Esophagus mucosa (tissue), 1 donor: ENCODE results near the gene FRMD4B. TPM values are rescaled to one million over a fixed set of nuclear protein-coding genes. Genes with fewer than 3 reads are reported as not detected.
"Not testable (repeated sequence)": the region's sequence is repeated elsewhere in the genome, so short reads cannot be mapped to it uniquely, and the experiment has no call there.

Source experiments
- ATAC-seq: fragments of 200-7000 bp; cut with Tn5 transposase; one replicate; pipeline ENCODE4 v1.9.1; 2020
- total RNA-seq: library from RNA; stranded (reverse); gene quantifications from one replicate; pipeline ENCODE4 v1.2.4, GENCODE V29; 2023
- donor health status: DM: yes; HTN: yes; CAD: no.

FRMD4B gene
- total RNA-seq, 1 donor from 2014 or later = 35.1 TPM

DNA sequence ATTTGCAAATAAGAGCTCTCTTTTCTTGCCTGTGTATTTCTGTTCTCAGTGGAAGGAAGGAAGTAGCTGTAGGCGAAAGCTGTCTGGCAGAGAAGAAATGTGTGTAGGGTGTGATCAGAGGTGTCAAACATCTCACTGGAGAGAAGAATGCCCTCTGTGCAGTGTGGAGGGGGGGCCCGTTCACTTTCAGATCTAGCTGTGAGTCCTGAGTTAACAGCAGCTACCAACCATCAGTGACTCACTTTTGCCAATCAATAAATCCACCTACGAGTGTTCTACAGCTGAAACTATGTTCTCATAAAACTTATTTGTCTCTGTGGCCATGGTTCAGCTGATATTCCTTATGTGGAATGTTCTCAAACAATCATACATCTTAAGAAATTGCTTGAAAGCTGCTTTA, 103.7 kb downstream of the FRMD4B start:
- ATAC-seq = no peak

DNA sequence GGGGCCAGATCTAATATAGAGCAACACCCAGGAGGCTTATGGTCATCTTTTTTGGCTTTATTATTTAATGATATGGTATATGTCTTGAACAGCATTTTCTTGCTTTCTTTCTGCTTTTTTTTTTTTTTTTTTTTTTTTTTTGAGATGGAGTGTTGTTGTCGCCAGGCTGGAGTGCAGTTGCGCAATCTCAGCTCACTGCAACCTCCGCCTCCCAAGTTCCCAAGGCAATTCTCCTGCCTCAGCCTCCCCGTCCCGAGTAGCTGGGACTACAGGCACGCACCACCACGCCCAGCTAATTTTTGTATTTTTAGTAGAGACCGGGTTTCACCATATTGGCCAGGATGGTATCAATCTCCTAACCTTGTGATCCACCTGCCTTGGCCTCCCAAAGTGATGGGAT, 108.5 kb downstream of the FRMD4B start:
- ATAC-seq = not testable (repeated sequence)

DNA sequence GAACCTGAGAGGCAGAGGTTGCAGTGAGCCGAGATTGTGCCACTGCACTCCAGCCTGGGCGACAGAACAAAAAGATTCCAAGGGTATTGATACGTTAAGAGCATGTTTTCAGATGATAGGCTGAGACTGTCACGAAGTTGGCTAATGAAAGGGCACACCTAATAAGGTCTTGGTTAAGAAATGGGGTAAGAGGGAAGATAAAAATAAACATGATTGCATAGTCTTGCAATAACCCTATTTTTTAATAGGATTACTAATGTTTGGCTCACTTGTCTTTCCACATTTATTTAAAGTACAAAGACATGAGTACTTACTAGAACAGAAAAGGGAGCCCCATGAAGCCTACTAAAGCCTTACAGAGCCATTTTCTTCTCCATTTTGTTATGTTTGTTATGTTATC, 109.0 kb downstream of the FRMD4B start:
- no peak for ATAC-seq

DNA sequence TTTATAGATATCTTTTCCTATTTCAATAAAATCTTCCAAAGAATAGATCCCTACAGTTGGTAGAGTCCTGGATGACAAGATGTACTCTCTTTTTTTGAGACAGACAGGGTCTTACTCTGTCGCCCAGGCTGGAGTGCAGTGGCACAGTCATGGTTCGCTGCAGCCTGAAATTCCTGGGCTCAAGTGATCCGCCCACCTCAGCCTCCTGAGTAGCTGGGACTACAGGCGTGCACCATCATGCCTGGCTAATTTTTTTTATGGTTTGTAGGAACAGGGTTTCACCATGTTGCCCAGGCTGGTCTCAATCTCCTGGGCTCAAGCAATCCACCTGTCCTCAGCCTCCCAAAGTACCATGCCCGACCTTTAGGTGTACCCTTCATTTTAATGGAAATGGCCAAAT, 109.7 kb downstream of the FRMD4B start:
- ATAC-seq = not testable (repeated sequence)

DNA sequence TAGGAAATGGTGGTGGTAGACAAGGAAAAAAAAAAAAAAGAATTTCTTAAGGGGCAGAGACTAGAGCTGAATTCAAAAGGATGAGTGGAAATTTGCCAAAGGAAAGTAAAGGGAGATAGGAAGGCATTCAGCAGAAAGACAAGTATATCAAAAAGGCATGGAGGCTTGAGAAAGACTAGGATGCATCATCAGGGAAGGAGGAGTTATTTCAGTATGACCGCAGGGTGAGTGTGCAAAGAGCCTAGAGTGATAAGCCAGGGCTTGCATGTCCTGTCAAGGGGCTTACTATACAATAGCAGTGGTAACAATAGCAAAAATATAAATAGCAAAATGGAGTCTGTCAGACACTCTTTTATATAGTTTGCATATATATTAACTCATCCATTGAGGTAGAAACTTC, 112.0 kb downstream of the FRMD4B start:
- no peak for ATAC-seq

DNA sequence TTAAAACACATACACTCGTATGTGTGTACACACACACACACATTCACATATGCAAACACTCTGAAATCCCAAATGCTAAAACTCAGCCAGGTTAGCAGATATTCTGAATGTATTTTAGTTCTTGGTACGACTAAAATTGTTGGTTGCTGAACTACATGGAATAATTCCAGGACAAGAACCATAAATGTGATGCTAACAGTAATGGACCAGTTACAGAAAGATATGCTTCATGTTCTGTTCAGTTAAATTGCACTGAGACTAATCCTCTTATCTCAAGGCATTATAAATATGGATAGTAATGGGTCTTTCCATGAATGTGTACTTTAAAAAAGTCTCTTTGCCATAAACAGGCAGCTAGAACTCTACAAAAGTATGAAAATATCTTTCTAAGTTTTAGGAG, 113.3 kb downstream of the FRMD4B start:
- ATAC-seq = no peak

DNA sequence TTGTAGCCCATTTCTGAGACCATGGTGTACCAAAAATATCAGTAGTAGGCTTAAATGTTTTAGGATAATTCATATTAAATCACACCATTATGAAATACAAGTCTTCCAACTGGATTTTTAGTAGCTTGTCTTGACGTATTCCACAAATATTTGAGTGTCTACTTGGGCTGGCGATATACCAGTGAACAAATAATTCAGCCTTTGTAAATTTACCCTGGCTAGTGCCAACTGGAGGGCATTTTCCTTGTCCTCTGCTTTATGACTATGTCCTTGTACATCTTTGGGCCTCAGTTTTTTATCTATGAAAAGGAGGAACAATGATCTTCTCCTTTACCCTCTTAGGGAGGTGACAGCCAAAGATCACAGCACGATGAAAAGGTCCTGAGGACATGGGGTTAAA, 114.8 kb downstream of the FRMD4B start:
- no peak for ATAC-seq

DNA sequence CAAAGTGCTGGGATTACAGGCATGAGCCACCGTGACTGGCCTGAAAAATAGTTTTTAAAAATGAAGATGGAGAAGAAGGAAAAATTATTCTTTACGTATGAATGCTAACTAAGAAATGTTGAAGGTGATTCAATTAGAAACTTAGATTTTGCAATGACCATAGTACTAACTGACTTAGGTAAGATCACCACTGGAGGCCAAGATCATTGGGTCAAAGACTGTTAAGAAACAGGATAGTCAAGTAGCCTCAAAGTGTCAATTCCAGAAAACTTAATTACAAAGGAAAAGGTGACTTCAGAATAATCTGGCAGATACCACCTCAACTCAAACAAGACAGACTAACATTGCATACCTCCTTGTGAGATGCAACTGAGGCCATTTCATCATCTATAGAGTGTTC, 119.3 kb downstream of the FRMD4B start:
- no peak for ATAC-seq

DNA sequence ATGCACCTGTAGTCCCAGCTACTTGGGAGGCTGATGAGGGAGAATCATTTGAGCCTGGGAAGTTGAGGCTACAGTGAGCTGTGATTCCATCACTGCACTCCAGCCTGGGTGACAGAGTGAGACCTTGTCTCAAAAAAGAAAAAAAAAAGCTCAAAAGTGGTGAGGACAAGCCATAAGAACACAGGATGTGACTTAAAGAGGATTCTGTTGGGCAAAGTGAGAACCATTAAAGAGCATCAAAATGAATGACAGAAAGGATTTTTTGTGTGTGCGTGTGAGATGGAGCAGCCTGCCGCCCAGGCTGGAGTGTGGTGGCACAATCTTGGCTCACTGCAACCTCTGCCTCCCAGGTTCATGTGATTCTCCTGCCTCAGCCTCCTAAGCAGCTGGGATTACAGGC, 119.8 kb downstream of the FRMD4B start:
- ATAC-seq = not testable (repeated sequence)

DNA sequence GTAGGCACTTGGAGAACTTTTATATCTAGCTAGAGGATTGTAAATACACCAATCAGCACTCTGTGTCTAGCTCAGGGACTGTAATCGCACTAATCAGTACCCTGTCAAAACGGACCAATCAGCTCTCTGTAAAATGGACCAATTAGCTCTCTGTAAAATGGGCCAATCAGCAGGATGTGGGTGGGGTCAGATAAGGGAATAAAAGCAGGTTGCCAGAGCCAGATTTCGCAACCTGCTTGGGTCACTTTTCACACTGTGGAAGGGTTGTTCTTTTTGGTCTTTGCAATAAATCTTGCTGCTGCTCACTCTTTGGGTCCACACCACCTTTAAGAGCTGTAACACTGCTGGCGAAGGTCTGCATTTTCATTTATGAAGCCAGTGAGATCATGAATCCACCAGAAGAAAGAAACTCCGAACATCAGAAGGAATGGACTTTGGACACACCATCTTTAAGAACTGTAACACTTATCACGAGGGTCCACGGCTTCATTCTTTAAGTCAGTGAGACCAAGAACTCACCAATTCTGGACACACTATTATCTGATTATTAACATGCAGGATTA, 125.0 kb downstream of the FRMD4B start:
- ATAC-seq = not testable (repeated sequence)

DNA sequence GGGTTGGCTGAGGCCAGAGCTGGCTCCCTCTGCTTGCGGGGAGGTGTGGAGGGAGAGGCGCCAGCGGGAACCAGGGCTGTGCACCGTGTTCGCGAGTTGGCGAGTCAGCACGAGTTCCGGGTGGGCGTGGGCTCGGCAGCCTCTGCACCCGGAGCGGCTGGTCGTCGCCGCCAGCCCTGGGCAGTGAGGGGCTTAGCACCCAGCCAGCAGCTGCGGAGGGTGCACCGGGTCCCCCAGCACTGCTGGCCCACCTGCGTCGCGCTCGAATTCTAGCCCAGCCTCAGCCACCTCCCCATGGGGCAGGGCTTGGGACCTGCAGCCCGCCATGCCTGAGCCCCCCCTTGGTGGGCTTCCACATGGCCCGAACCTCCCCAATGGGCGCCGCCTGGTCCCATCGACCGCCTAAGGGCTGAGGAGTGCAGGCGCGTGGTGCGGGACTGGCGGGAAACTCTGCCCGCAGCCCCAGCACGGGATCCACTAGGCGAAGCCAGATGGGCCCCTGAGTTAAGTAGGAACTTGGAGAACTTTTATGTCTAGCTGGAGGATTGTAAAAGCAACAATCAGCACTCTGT, 125.6 kb downstream of the FRMD4B start:
- no peak for ATAC-seq

DNA sequence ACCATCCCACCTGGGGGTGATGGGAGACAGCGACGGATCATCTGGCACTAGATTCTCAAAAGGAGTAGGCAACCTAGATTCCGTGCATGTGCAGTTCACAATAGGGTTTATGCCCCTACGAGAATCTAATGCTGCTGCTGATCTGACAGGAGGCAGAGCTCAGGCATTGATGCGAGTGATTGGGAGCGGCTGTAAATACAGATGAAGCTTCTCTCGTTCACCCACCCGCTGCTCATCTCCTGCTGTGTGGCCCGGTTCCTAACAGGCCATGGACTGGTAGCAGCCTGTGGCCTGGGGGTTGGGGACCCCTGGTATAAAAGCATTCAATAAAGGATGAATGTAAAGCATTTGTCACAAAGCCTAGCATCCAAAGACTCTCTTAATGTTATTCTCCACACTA, 126.8 kb downstream of the FRMD4B start:
- no peak for ATAC-seq

DNA sequence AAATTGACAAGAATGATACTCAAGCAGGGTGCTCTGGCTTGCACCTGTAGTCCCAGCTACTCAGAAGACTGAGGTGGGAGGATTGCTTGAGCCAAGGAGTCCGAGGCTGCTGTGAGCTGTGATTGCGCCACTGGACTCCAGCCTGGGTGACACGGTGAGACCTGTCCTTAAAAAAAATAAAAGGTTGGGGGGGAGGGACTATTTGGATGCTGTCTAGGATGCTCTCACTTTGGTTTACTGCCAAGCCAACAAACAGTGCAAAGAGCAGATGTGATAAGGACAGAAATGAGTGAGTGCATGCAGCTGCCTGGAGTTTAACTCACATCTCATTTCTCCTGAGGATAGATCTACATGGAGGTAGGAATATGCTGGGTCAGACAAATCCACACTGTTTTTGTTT, 130.0 kb downstream of the FRMD4B start:
- no peak for ATAC-seq

DNA sequence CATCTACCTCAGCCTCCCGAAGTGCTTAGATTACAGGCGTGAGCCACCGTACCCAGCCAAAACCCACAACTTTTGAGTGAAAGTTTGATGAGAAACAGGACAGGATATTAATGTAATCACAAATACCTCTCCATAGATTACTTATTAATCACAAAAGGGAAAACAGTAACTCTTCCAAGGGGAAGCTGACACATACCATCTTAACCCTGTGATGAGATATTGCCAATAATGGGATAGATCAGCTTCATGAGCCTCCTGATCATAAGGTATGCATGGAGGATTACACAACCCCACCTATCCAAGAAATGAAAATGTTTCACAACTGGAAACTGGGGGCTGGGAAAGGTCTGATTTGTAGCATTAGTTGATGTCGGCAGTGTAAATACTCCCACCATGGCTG, 131.5 kb downstream of the FRMD4B start:
- ATAC-seq = no peak

DNA sequence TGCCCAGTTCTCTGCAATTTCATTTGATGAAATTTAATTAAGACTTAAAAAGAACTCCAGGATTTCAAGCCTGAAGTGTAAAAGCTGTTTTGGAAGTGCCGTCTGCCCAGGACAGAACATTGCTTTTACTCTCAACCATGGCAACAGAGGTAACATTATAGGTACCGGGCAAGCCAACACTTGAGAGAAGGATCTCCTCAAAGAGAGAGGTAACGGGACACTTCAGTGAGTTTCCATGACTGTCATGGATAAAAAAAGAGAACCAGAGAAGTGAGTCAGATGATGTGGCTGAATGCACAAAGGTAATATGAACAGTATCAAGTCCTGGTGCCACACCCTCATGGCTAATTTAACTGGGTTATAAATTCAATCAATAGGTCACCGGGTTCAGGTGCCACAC, 133.3 kb downstream of the FRMD4B start:
- peak; percentile 28 for ATAC-seq

DNA sequence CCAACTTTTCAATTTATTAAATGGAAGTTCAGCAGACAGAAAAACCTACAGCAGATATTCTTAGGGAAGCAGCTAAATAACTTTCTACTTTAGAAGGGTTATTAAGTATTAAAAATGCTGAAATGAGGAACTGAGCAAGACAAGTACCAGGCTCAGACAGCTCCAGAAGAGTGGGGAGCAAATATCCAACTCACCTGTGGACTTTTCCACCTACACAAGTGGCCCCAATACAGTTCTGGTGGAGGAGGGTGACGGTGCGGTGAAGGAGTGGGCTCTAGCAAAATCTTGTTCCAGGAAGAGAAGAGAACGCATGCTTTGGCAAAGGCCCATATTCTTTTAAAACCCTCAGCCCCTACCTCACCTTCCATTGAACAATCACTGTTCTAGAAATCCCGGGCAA, 133.7 kb downstream of the FRMD4B start:
- ATAC-seq = no peak

DNA sequence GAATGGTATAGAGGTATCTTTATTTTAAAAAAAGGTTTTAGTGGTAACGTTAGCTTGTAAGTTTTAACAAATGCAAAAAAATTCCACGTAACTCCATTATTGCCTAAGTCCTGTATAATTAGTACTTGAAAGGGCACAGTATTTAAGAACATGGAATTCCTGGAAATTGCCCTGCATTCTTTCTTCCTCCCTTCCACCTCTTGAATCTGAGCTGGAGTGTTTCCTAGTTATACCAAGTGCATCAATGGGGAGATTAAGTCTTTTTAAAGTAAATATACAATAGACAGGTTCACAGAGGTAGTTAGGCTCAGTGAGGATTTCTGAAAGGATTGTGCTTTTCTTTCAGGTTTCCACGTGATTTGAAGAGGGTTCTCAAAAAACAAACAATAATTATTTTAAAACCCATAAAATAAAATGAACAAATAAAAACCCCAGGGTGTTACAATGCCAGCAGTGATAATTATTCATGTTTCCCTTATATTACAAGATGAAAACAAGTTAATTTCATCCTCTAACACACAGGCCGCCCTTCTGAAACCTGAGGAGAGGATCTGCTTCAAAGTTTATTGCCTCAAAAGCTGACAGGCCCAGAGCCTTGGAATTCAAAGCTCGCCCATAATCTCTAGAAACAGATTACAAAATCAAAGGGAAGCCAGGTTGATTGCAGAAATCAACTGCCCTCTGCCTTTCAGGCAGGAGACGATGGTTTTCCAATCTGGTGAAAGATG, 134.6 kb downstream of the FRMD4B start:
- ATAC-seq = no peak

DNA sequence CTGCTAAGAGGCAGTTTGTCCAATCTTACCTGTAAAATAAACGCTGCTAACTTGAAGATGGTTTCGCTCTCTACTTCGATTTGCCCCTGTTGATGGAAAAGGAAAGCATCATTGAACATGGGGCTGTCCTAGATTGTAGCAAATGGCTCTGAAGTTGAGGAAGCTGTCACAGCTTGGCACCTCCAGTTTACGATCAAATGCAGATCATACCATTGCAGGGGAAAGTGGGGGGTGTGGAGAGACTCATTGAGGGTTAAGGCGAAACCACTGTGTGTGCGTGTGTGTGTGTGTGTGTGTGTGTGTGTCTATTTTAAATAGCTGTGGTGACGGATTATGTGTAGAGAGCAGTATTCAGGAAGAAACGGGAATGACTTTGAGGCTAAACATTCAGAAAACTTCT, 135.9 kb downstream of the FRMD4B start:
- ATAC-seq = no peak

DNA sequence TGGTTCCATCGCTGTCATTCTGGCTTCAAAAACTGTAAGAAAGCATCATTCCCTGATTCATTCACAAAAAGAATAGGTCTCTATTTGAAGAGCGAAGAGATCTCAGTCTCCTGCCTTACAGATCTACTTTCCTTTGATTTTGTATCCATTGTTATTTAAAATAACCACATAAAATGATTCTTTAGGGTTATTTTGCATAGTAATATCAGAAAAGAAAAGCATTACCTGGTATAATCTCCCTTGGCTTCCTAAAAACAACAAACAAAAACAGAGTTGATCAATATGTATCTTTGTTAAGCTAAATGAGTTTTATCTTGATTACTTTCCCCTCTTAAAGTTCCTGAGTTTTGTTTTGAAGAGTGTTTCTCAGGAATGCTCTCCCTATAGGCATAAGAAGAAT, 136.9 kb downstream of the FRMD4B start:
- no peak for ATAC-seq

DNA sequence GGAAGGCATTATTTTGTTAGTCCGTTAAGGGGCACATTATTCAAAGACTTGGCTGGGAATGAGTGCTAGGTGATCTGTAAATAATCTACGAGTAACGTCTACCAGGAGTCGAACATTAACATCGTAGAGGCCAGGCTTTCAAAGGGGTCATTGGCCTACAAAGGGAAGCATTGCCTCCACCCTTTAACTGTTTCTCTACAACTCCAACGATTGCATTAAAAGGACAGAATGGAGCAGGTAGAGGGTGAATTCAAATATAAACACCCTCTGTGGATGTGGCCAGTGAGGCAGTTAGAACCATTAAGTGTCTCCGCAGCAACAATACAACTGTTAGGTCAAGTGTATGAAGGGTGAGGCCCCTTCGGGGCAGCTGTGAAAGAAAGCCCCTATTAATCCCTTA, 137.5 kb downstream of the FRMD4B start:
- no peak for ATAC-seq

DNA sequence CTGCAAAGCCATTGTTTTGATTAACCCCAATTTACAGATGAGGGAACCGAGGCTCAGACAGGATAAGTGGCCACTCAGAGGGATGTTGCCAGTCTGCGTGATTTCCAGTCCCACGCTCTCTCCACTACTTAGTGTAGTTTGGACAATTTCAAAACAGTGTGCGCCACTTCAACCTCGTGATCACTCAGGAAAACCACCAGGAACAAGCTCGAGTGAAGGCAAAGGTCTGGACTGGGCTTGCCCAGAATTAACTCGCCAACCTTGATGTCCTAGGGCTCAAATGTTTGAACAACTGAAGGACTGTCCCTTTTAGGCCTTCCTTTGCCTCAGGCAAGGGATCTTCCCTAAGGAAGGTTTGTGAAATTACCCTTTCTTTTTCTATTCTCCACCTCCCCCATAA, 139.3 kb downstream of the FRMD4B start:
- ATAC-seq = no peak

DNA sequence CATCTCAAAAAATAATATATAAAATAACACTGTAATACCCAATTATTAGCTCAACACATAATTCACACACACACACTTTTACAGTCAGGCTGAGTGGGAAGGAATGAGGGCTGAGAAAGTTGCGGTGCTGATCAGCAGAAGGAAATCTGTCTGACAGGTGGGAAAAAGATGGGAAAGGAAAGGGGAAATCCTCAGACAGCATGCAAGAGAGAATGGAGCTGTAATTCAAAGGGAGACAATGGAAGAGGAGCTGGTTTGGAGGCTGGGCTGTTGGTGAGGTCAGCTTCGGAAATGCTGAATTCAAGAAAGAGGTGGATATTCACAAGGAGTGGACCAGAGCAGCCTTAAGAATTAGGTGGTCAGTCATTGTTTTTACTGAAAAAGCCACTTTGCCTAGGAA, 141.8 kb downstream of the FRMD4B start:
- no peak for ATAC-seq

DNA sequence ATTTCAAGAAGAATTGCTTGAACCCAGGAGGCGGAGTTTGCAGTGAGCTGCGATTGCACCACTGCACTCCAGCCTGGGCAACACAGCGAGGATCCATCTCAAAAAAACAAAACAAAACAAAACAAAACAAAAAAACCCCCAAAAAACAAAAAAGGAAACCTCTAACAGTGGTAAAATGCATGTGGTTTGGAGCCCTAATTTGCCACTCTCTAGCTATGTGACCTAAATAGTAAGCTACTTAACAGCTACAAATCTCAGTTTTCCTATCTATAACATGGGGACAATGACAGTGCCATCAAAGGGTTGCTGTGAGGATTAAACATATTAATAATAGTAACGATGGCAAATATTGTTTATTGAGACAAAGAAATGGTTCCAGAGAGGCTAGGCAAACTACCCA, 144.1 kb downstream of the FRMD4B start:
- no peak for ATAC-seq
